Measurements from ENCODE around the gene SH3BP5.
"Not testable (repeated sequence)": the region's sequence is repeated elsewhere in the genome, so short reads cannot be mapped to it uniquely, and the experiment has no call there.

SH3BP5 gene

DNA sequence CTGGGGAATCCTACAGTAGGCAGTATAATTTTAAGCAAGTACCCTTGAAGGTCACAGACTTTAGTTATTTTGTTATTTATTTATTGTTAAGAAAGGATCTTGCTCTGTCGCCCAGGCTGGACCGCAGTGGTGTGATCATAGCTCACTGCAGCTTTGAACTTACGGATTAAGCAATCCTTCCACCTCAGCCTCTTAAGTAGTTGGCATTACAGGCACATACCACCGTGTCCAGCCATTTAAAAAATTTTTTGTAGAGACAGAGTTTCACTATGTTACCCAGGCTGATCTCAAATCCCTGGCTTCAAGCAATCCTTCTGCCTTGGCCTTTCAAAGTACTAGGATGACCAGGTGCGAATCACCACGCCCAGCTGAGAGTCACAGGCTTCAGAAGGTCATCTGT is 22.1 kb upstream of the SH3BP5 start:
- TF ChIP-seq CTCF (IDR thresholded peaks at IDR 0.05; ENCODE audit: low read depth, low read length), result no peak
- DNase-seq (ENCODE audit: extremely low read depth, low read depth), result no peak

DNA sequence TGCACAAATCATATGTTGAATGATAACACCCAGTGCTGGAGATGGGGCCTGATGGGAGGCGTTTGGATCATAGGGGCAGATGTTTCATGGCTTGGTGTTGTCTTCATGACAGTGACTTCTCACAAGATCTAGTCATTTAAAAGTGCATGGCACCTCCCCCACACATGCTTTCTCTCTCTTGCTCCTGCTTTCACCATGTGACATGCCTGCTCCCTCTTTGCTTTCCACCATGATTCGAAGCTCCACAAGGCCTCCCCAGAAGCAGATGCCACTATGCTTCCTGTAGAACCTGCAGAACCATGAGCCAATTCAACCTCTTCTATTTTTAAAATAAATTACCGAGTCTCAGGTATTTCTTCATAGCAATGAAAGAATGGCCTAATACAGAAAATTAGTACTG is 17.8 kb upstream of the SH3BP5 start:
- DNase-seq (ENCODE audit: extremely low read depth, low read depth), result no peak
- TF ChIP-seq CTCF (IDR thresholded peaks at IDR 0.05; ENCODE audit: low read depth, low read length), result no peak

DNA sequence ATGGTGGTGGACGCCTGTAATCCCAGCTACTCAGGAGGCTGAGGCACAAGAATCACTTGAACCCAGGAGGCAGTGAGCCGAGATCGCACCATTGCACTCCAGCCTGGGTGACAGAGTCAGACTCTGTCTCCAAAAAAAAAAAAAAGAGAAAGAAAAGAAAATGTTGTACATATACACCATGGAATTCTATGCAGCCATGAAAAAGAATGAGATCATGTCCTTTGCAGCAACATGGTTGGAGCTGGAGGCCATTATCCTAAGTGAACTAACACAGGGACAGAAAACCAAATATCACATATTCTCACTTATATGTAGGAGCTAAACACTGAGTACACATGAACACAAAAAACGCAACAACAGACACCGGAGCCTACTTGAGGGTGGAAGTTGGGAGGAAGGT is 17.1 kb upstream of the SH3BP5 start:
- DNase-seq (ENCODE audit: extremely low read depth, low read depth), result not testable (repeated sequence)

GRCh38 chr3:15348246-15348645 is 15.9 kb upstream of the SH3BP5 start:
- DNase-seq (ENCODE audit: extremely low read depth, low read depth), result no peak
- TF ChIP-seq CTCF (IDR thresholded peaks at IDR 0.05; ENCODE audit: low read depth, low read length), result no peak

- DNase-seq (ENCODE audit: extremely low read depth, low read depth), result no peak
- no peak for TF ChIP-seq CTCF (IDR thresholded peaks at IDR 0.05; ENCODE audit: low read depth, low read length)
Measured at GRCh38 chr3:15347737-15348110, 15.3 kb upstream of the SH3BP5 start.

- no peak for TF ChIP-seq CTCF (IDR thresholded peaks at IDR 0.05; ENCODE audit: low read depth, low read length)
Measured at GRCh38 chr3:15347063-15347736, 14.8 kb upstream of the SH3BP5 start.

GRCh38 chr3:15346516-15346915 is 14.1 kb upstream of the SH3BP5 start:
- DNase-seq (ENCODE audit: extremely low read depth, low read depth), result no peak
- TF ChIP-seq CTCF (IDR thresholded peaks at IDR 0.05; ENCODE audit: low read depth, low read length), result no peak

More at GRCh38 chr3:15347063-15347736, 14.8 kb upstream of the SH3BP5 start:
- no peak for DNase-seq (ENCODE audit: extremely low read depth, low read depth)

DNA sequence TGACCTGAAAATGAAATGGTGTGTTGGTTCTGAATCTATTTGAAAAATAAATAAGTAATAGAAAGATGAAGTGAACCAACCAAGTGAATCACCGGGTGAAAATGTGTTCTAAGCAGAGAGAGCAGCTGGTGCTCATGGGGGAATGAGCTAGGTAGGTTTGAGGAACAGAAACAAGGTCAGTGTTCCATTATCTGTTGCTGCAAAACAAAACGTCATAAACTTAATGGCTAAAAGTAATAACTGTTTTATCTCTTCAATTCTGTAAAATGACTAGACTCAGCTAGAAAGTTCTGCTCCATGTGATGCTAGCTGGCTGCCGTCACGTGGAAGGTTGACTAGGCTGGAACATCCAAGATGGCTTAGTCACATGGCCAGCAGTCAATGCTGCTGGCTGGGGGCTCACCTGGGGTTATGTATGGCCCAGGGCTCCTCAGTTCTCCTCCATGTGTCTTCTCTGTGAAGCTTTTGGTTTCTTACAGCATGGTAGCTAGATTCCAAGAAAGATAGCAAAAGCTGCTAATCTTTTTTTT is 13.3 kb upstream of the SH3BP5 start:
- no peak for DNase-seq (ENCODE audit: extremely low read depth, low read depth)
- TF ChIP-seq CTCF (IDR thresholded peaks at IDR 0.05; ENCODE audit: low read depth, low read length), result no peak
